Mesenchymal stem cell (in vitro differentiated cells and primary cell): ENCODE data around the gene MEF2A.

Experiments used
- DNase-seq: peaks from one replicate; pipeline ENCODE4 v3.0.0-alpha.2; 2013
- H2AFZ ChIP-seq: one replicate; pipeline ENCODE4 v1.6.1; 2013; ENCODE audit warnings: low read depth, mild to moderate bottlenecking, control low read depth, inconsistent platforms, low read length, moderate library complexity
- H2AK5ac ChIP-seq: 2 replicates; pipeline ENCODE4 v1.6.1; 2013; ENCODE audit warnings: low read length, moderate library complexity, mild to moderate bottlenecking, inconsistent platforms; ENCODE audit not compliant: severe bottlenecking
- H2BK120ac ChIP-seq: one replicate; pipeline ENCODE4 v1.6.1; 2013; ENCODE audit warnings: low read depth, mild to moderate bottlenecking, inconsistent platforms, low read length, moderate library complexity
- H2BK12ac ChIP-seq, 2 experiments: one replicate each; pipeline ENCODE4 v1.6.1; 2013; ENCODE audit warnings: inconsistent platforms in 2 of 2, low read length in 2 of 2, mild to moderate bottlenecking in 2 of 2, moderate library complexity in 2 of 2, control low read depth in 1 of 2
- H2BK15ac ChIP-seq: one replicate; pipeline ENCODE4 v1.6.1; 2013; ENCODE audit warnings: mild to moderate bottlenecking, low read depth, inconsistent platforms; ENCODE audit not compliant: poor library complexity, severe bottlenecking
- H2BK5ac ChIP-seq: 2 replicates; pipeline ENCODE4 v1.6.1; 2013; ENCODE audit warnings: low read depth, mild to moderate bottlenecking, low read length, control low read depth, inconsistent platforms; ENCODE audit not compliant: poor library complexity, severe bottlenecking
- H3K14ac ChIP-seq, 2 experiments: one replicate each; pipeline ENCODE4 v1.6.1; 2013; ENCODE audit warnings: inconsistent platforms in 2 of 2, low read length in 2 of 2, control low read depth in 1 of 2, mild to moderate bottlenecking in 1 of 2, moderate library complexity in 1 of 2
- H3K18ac ChIP-seq, 2 experiments: one replicate each; pipeline ENCODE4 v1.6.1; 2013; ENCODE audit warnings: inconsistent platforms in 2 of 2, low read length in 2 of 2, control low read depth in 1 of 2, low read depth in 1 of 2, mild to moderate bottlenecking in 1 of 2
- H3K23ac ChIP-seq, 2 experiments: one replicate each; pipeline ENCODE4 v1.6.1; 2013; ENCODE audit warnings: inconsistent platforms in 2 of 2, low read length in 2 of 2, mild to moderate bottlenecking in 2 of 2, moderate library complexity in 2 of 2, control low read depth in 1 of 2
- H3K27ac ChIP-seq: 2 replicates; pipeline ENCODE4 v1.5.1; 2013; ENCODE audit warnings: mild to moderate bottlenecking, moderate library complexity, low read length, control low read depth, inconsistent platforms; ENCODE audit not compliant: poor library complexity, severe bottlenecking
- H3K27me3 ChIP-seq, 2 experiments: 2 replicates each; pipeline versions ENCODE4 v1.6.1 to v1.7.0; 2013; ENCODE audit warnings: low read length in 2 of 2, mild to moderate bottlenecking in 2 of 2, moderate library complexity in 2 of 2, control low read depth in 1 of 2, inconsistent platforms in 1 of 2; ENCODE audit not compliant: control insufficient read depth in 1 of 2, insufficient read depth in 1 of 2
- H3K36me3 ChIP-seq, 2 experiments: 2 replicates each; pipeline versions ENCODE4 v1.6.1 to v1.7.0; 2013; ENCODE audit warnings: low read length in 2 of 2, control low read depth in 1 of 2, inconsistent platforms in 1 of 2, low read depth in 1 of 2, mild to moderate bottlenecking in 1 of 2; ENCODE audit not compliant: insufficient read depth in 2 of 2, control insufficient read depth in 1 of 2
- H3K4ac ChIP-seq, 2 experiments: one replicate each; pipeline ENCODE4 v1.6.1; 2013; ENCODE audit warnings: inconsistent platforms in 2 of 2, low read length in 2 of 2, mild to moderate bottlenecking in 2 of 2, moderate library complexity in 2 of 2, control low read depth in 1 of 2, low read depth in 1 of 2
- H3K4me1 ChIP-seq: 2 replicates; pipeline ENCODE4 v1.6.1; 2013; ENCODE audit warnings: low read depth, low read length, control low read depth; ENCODE audit not compliant: control insufficient read depth, insufficient read depth
- H3K4me2 ChIP-seq: 2 replicates; pipeline ENCODE4 v1.6.1; 2013; ENCODE audit warnings: low read length, mild to moderate bottlenecking, inconsistent platforms; ENCODE audit not compliant: poor library complexity, severe bottlenecking
- H3K4me3 ChIP-seq, 2 experiments: 2 replicates each; pipeline versions ENCODE4 v1.5.1 to v1.7.0; 2013; ENCODE audit warnings: low read length in 2 of 2, mild to moderate bottlenecking in 2 of 2, control low read depth in 1 of 2, low read depth in 1 of 2; ENCODE audit not compliant: insufficient read depth in 1 of 2
- H3K79me1 ChIP-seq: replicated peaks from 2 replicates; pipeline ENCODE4 v1.6.1; 2013; ENCODE audit warnings: mild to moderate bottlenecking, control low read depth, low read length, inconsistent platforms; ENCODE audit not compliant: poor library complexity, severe bottlenecking
- H3K9ac ChIP-seq: 2 replicates; pipeline ENCODE4 v1.7.0; 2013; ENCODE audit warnings: mild to moderate bottlenecking, low read length, moderate library complexity
- H3K9me3 ChIP-seq: 2 replicates; pipeline ENCODE4 v1.7.0; 2013; ENCODE audit warnings: mild to moderate bottlenecking, low read length; ENCODE audit not compliant: control insufficient read depth
- H4K8ac ChIP-seq: one replicate; pipeline ENCODE4 v1.6.1; 2013; ENCODE audit warnings: inconsistent platforms, mild to moderate bottlenecking, low read length, moderate library complexity
- H4K91ac ChIP-seq: one replicate; pipeline ENCODE4 v1.6.1; 2013; ENCODE audit warnings: mild to moderate bottlenecking, low read length, inconsistent platforms
- WGBS: methylation state at CpG from one replicate; pipeline ENCODE4 v1.1.7; 2013; ENCODE audit warnings: mixed read lengths; 5-methylcytosine and 5-hydroxymethylcytosine counted together

MEF2A gene

DNA sequence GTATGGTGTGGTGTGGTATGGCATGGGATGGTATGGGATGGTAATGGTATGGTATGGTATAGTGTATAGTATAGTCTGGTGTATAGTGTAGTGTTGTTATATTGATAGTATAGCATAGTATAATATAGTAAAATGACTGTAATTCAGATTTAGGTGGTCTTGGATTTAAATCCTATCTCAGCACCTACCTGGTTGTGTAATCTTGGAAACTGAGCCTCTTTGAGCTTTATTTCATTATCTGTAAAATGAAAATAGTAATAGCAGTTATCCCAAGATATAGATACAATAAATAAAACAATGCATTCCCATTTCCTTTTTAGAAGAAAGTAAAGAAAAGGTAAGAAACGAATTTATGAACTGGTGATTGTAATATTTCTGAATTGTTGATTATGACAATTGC, 27.5 kb upstream of the MEF2A start:
- no peak overlapping the region for H3K23ac ChIP-seq
- no peak overlapping the region for H3K27ac ChIP-seq
- WGBS: 100% methylated on average over 1 of the region's 1 CpG

DNA sequence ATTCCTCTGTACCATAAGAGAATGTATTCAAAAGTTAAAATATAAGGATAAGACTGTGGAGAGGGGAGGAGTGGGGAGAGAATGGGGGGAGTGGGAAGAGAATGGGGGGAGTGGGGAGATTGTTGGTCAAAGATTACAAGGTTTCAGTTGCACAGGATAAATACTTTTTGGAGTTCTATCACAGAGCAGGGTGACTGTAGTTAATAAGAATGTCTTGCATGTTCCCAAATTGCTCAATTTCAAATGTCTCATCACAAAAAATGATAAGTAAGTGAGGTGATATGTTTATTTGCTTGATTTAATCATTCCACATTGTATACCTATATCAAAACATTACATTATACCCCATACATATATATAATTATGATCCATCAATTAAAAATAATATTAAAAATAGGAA, 23.0 kb upstream of the MEF2A start:
- H3K36me3 ChIP-seq: no peaks in the 10 kb centered on the region
- H2BK15ac ChIP-seq: no peak overlapping the region
- H3K9me3 ChIP-seq: no peaks in the 10 kb centered on the region
- no peak overlapping the region for H2BK120ac ChIP-seq
- H3K27me3 ChIP-seq: no peaks in the 10 kb centered on the region
- no peak overlapping the region for H4K91ac ChIP-seq
- no peak overlapping the region for H2BK5ac ChIP-seq
- no peak overlapping the region for H3K9ac ChIP-seq
- no peak overlapping the region for H2AFZ ChIP-seq
- no peak overlapping the region for H2AK5ac ChIP-seq
- H3K18ac ChIP-seq: no peak overlapping the region
- no peaks in the 10 kb centered on the region for H3K79me1 ChIP-seq
- H3K4me1 ChIP-seq: no peaks in the 10 kb centered on the region
- H3K4ac ChIP-seq: no peak overlapping the region
- H3K27ac ChIP-seq: no peak overlapping the region
- no peak overlapping the region for H3K4me3 ChIP-seq
- no peak overlapping the region for H4K8ac ChIP-seq
- no peak overlapping the region for H3K23ac ChIP-seq
- DNase-seq: no peak
- H3K4me2 ChIP-seq: no peak overlapping the region
- no peak overlapping the region for H2BK12ac ChIP-seq
- H3K14ac ChIP-seq: no peak overlapping the region

More for the DNA sequence above, 27.5 kb upstream of the MEF2A start:
- H2BK15ac ChIP-seq: no peak overlapping the region
- no peaks in the 10 kb centered on the region for H3K27me3 ChIP-seq
- H3K4me2 ChIP-seq: no peak overlapping the region
- H2BK5ac ChIP-seq: no peak overlapping the region
- no peak overlapping the region for H3K4ac ChIP-seq
- peak overlapping the region in 1 of 2 experiments; percentile 23 for H3K18ac ChIP-seq
- H3K4me3 ChIP-seq: no peak overlapping the region
- no peak overlapping the region for H3K9ac ChIP-seq
- H4K8ac ChIP-seq: no peak overlapping the region
- H4K91ac ChIP-seq: no peak overlapping the region
- no peaks in the 10 kb centered on the region for H3K36me3 ChIP-seq
- no peak overlapping the region for H2AFZ ChIP-seq
- no peak overlapping the region for H2AK5ac ChIP-seq
- H3K79me1 ChIP-seq: no peaks in the 10 kb centered on the region
- H3K9me3 ChIP-seq: no peaks in the 10 kb centered on the region
- peak overlapping the region in 1 of 2 experiments; percentile 5 for H3K14ac ChIP-seq
- H2BK12ac ChIP-seq: peak overlapping the region in 1 of 2 experiments; percentile 20
- H3K4me1 ChIP-seq: peaks cover 2% of the 10 kb centered on the region
- H2BK120ac ChIP-seq: no peak overlapping the region
- DNase-seq: no peak

DNA sequence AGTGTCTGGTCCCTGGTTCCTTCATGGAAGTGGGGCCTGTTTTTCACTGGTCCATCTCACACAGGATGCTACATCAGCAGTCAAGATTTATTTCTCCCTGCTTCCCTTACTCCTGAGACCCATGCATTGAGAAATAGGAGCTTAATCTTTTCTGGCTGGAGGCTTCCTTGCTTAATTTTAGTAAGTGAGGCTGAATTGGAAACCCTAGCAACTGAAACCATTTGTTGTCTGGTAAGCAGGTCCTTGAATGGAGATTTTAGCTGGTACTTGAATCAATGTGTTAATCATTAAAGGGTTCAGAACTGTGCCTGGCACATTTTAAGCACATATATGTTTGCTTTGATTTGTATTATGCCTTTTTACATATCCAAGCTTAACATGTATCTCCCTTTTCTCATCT, 20.2 kb upstream of the MEF2A start:
- Histone ChIP-seq H3K36me3 (no peaks in the 10 kb centered on the region), H2BK120ac (no peak overlapping the region), H3K4me2 (no peak overlapping the region), H4K91ac (no peak overlapping the region), H3K9ac (no peak overlapping the region), H3K23ac (no peak overlapping the region), H3K27ac (no peak overlapping the region), H3K18ac (no peak overlapping the region), H3K27me3 (no peaks in the 10 kb centered on the region), H2BK5ac (no peak overlapping the region), H2AFZ (no peak overlapping the region), H3K4ac (no peak overlapping the region), H3K9me3 (no peaks in the 10 kb centered on the region), H2AK5ac (no peak overlapping the region), H3K79me1 (no peaks in the 10 kb centered on the region), H2BK12ac (no peak overlapping the region), H4K8ac (no peak overlapping the region), H3K4me1 (no peaks in the 10 kb centered on the region), H3K4me3 (no peak overlapping the region), H2BK15ac (no peak overlapping the region), H3K14ac (no peak overlapping the region)
- DNase-seq: no peak

DNA sequence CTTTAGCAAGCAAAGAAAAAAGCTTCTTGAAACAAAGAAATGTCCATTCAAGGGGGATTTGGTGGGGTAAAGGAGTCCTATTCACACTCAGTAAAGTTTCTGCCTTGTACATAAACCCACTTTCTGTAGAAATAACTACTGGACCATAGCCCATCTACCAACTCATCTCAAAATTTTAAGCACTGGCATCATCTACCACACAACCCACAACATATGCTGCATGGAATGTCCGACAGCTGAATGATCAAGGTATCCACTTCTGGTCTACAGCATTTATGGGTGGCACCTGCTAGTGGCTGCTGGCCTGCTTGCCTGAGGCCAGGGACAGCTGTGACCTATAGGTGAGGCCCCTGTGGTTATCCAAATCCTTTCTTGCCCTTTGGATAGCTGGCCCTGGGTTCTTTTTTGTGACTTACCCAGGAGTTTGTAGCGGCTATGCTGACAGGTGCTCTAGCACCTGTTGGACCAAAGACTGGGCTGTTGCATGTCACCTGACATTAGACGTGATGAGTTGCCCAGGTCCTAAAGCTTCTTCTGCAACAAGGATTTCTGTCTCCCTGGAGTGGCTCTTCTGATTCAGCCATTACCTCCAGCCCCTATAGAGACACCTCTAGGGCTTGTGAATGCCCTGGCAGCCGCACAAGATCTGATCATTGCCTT, 19.2 kb upstream of the MEF2A start:
- H2BK12ac ChIP-seq: no peak overlapping the region
- no peak for DNase-seq

More for the DNA sequence above, 19.2 kb upstream of the MEF2A start:
- no peak overlapping the region for H3K4me3 ChIP-seq
- no peaks in the 10 kb centered on the region for H3K79me1 ChIP-seq
- no peaks in the 10 kb centered on the region for H3K27me3 ChIP-seq
- H3K4me1 ChIP-seq: no peaks in the 10 kb centered on the region
- no peaks in the 10 kb centered on the region for H3K9me3 ChIP-seq
- H3K36me3 ChIP-seq: no peaks in the 10 kb centered on the region
- H2AK5ac ChIP-seq: no peak overlapping the region
- H2BK120ac ChIP-seq: no peak overlapping the region
- no peak overlapping the region for H3K9ac ChIP-seq
- 90% methylated on average over 4 of the region's 4 CpGs for WGBS
- H4K91ac ChIP-seq: no peak overlapping the region
- no peak overlapping the region for H2BK5ac ChIP-seq
- H2AFZ ChIP-seq: no peak overlapping the region
- H3K4me2 ChIP-seq: no peak overlapping the region
- no peak overlapping the region for H3K23ac ChIP-seq
- H2BK15ac ChIP-seq: no peak overlapping the region
- H3K18ac ChIP-seq: no peak overlapping the region
- no peak overlapping the region for H3K4ac ChIP-seq
- H3K27ac ChIP-seq: no peak overlapping the region
- no peak overlapping the region for H3K14ac ChIP-seq
- no peak overlapping the region for H4K8ac ChIP-seq
